Spleen (tissue), 7 donors: Measurements from ENCODE around the gene FCN3.

Experiments
- POLR2AphosphoS5 ChIP-seq, 3 donors: sonication (generic); formaldehyde crosslinking; IDR thresholded peaks; one replicate each; pipeline ENCODE4 v1.5.1; 2017; ENCODE audit warnings: antibody characterized with exemption in 3 of 3
- TF ChIP-seq, protein P1 (sequence below), 11 experiments: fragments of 200-600 bp in 7 of 11; fragments of 450-650 bp in 4 of 11; sonication (generic) in 4 of 11; IDR thresholded peaks in 8 of 11; conservative IDR thresholded peaks in 3 of 11; 1 replicate in 7 of 11; 2 replicates in 4 of 11; pipeline versions ENCODE4 v1.4.0 to v1.8.0; 2016 to 2021; ENCODE audit warnings: antibody characterized with exemption in 11 of 11, inconsistent platforms in 4 of 11, mild to moderate bottlenecking in 1 of 11
- donor health status: DM: no; HTN: no; CAD: no; lungs with moderate emphysema.
- donor health status: DM: no; HTN: no; CAD: no.
- donor health status: DM: no; HTN: no; CAD: no.

DNA sequence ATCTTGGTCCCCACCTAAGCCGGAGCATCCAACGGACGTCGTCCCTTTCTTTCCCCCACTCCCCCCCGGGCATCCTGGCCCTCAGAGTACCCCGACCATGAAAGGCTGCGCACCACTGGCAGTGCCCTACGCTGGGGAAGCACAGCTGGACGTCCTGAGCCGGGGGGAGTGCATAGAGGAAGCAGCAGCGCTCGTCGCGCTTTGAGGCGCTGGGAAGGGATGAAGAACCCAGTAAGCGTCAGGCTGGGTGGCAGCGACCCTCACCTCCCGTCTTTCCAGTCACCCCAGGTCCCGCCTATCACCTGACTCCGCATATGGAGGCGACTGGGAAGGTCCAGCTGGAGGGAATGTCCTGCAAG, 13.6 kb downstream of the FCN3 start:
- no peak for TF ChIP-seq POLR2AphosphoS5 (IDR thresholded peaks at IDR 0.05)
- TF ChIP-seq, protein P1, sequence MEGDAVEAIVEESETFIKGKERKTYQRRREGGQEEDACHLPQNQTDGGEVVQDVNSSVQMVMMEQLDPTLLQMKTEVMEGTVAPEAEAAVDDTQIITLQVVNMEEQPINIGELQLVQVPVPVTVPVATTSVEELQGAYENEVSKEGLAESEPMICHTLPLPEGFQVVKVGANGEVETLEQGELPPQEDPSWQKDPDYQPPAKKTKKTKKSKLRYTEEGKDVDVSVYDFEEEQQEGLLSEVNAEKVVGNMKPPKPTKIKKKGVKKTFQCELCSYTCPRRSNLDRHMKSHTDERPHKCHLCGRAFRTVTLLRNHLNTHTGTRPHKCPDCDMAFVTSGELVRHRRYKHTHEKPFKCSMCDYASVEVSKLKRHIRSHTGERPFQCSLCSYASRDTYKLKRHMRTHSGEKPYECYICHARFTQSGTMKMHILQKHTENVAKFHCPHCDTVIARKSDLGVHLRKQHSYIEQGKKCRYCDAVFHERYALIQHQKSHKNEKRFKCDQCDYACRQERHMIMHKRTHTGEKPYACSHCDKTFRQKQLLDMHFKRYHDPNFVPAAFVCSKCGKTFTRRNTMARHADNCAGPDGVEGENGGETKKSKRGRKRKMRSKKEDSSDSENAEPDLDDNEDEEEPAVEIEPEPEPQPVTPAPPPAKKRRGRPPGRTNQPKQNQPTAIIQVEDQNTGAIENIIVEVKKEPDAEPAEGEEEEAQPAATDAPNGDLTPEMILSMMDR (IDR thresholded peaks at IDR 0.05 in 8 of 11, conservative IDR thresholded peaks at IDR 0.05 in 3 of 11): no peak
